NT2/D1 (cell line): Measurements from ENCODE around the gene FGF19.

Experiments
- SUZ12 ChIP-seq: IDR thresholded peaks from 2 replicates; pipeline ENCODE4 v1.6.1; 2011; ENCODE audit not compliant: insufficient read length, insufficient read depth; ENCODE audit errors: extremely low read depth
- ZNF274 ChIP-seq: IDR thresholded peaks from 2 replicates; pipeline ENCODE4 v1.6.1; 2011; ENCODE audit warnings: mild to moderate bottlenecking, low read depth, low read length

GRCh38 chr11:69715446-69715845 is 11.6 kb upstream of the FGF19 start:
- no peak for TF ChIP-seq ZNF274
- TF ChIP-seq SUZ12: no peak
